NOMO-1 treated with dmso at 0.1 percent for 144 hours (cell line): ENCODE results near the gene ABCG8.

ENCODE experiments used
- DNase-seq: peaks from one replicate; lab custom pipeline; 2025; ENCODE audit not compliant: unreplicated experiment; lab: John Stamatoyannopoulos, UW

Gene ABCG8

DNA sequence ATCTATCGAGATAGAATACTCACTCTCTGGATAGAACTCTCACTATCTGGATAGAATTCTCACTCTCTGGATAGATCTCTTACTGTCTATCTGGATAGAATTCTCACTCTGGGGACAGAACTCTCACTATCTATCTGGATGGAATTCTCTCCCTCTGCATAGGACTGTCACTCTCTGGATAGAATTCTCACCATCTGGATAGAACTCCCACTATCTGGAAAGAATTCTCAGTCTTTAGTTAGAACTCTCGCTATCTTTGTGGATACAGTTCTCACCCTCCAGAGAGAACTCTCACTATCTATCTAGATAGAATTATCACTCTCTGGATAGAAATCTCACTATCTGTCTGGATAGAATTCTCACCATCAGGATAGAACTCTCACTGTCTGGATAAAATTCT is 16.5 kb downstream of the ABCG8 start:
- DNase-seq, result no peak

DNA sequence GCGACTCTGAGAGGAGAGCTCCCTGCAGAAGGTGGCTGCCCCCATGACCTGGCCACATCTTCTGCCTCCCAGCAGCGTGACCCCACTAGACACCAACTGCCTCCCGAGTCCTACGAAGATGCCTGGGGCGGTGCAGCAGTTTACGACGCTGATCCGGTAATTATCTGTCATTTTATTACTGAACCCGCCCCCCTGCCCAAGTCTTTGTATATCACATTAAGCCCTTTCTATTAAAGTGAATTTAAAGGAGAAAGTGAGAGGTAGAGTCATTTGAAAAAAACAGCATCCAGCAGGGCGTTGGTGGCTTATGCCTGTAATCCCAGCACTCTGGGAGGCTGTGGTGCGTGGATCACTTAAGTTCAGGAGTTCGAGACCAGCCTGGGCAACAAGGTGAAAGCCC is 33.4 kb downstream of the ABCG8 start:
- no peak for DNase-seq

DNA sequence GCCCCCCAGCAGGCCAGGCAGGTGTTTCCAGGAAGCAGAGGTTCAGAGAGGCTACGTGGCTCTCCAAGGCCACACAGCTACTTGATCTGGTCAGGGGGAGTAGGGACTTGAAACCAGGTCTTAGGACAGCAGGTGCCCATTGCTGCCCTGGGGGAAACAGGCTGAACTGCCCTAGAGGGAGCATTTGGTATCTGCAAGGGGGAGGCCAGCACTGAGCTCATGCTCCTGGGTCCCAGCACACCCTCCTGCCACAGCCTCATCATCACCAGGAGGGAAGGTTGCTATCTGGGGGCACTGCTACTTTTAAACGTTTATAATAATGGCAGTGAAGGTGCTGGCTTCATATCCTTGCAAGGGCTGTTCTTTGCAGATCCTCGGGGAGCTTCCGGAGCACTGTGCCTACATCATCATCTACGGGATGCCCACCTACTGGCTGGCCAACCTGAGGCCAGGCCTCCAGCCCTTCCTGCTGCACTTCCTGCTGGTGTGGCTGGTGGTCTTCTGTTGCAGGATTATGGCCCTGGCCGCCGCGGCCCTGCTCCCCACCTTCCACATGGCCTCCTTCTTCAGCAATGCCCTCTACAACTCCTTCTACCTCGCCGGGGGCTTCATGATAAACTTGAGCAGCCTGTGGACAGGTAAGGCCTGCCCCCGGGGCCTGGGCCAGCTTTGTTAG is 36.1 kb downstream of the ABCG8 start:
- DNase-seq, result no peak

DNA sequence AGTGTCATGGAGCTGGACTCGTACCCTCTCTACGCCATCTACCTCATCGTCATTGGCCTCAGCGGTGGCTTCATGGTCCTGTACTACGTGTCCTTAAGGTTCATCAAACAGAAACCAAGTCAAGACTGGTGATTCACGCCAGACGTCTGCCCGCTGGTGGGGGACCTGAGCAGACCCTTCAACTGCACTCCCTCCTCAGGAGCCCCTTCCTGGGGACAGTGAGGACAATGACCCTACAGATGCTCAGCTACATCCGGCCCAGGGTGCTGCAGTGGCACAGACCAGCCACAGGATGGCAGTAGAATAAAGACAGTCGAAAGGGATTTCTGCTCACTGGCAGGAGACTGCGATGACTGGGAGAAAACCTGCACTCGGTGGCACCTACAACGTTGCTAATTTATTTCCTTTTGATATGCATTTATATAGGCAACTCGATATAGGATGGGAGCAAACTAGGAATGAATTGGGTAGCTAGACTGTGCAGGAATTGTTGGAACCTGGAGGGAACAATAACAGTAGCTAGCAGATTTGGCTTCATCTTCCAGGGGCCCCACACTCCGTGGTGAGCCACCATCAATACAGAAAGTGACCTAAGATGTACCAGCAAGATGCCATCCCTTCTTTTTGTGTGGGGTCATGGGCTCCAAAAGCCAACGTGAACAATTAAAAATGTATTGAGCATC is 39.2 kb downstream of the ABCG8 start:
- DNase-seq, result no peak

DNA sequence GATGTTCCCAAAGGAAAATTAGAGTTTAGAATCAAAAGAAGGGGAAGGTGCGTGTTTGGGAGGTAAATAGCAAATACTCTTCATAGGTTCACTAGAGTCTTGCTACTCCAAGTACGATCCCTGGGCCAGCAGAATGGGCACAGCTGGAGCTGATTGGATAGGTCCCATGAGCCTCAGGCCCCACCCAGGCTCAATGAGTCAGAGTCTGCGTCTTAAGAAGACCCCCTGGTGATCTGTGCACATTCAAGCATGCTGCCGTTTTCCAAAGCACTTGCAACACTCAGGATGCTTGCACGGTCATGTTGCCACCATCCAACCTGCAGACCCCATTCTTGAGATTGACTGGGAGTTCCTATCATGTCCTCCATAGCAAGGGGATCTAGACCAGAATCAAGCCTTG is 40.5 kb downstream of the ABCG8 start:
- no peak for DNase-seq

DNA sequence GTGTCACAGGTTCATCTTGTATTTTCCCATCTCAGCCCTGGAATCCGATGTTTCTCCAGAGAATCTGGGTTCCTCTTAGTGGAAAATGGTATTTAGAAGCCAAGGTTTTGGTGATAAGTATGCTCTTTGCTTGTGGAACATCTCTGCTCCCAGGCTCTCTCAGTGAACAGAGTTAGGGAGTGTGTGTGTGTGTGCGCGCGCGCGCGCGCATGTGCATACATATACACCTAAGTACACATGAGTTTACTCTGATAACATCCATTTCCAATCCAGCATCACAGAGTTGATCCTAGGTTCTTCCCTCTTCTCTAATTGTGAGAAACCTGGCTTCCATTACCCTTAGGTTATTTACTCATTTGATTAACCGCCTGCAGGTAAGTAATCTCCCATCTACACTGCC is 41.7 kb downstream of the ABCG8 start:
- no peak for DNase-seq

DNA sequence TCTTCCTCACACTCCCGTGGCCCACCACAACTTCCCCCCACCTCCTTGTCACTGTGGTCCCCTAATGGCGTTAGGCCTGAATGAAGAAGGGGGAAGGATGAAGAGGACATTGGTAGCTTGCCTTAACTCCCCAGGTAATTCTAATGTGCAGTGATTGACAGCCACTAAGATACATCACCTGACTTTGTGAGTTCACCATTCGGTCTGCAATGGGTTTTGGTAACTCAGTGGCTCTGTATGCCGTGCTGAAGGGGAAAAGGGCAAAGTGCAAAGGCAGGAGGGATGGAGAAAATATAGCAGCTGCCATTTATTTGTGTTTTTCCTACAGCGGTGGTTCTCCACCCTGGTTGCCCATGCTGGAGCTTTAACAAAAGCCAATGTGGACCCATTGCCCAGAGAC is 42.2 kb downstream of the ABCG8 start:
- DNase-seq, result no peak

DNA sequence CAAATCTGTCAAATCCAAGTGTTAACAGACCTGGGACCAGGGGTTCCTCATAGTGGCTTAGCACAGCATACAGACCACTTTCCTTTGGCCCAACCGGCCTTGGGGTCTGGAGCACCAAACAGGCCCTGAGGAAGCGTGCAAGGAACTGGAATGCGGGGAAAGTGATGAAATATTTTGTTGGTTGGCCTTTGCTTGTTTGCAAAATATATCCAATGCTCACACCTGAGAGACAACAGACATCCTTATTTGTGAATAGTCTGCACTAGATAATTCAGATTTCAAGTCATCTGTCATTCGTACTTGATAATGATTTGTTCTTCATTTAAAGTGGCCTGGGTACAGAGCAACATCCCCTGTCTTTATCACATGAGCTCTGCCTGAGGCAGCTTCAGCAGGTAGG is 43.5 kb downstream of the ABCG8 start:
- DNase-seq, result no peak

DNA sequence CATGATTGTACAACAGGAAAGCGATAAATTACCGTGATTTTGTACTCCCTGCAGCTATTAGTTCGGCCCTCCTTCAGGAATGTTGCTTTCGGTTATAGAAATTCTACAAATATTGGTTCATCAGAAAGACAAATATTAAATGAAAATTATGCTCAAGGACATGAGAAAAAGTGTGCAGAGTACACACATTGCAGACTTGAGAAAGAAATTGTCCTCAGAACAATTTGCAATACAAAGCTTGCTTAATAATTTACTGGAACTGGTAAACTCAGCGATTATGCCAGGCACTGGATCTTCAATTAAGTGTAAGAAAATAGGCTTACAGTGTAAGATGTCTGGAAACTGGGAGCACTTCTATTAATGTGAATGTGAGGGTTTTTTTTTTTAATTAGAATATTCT is 45.9 kb downstream of the ABCG8 start:
- DNase-seq, result no peak

DNA sequence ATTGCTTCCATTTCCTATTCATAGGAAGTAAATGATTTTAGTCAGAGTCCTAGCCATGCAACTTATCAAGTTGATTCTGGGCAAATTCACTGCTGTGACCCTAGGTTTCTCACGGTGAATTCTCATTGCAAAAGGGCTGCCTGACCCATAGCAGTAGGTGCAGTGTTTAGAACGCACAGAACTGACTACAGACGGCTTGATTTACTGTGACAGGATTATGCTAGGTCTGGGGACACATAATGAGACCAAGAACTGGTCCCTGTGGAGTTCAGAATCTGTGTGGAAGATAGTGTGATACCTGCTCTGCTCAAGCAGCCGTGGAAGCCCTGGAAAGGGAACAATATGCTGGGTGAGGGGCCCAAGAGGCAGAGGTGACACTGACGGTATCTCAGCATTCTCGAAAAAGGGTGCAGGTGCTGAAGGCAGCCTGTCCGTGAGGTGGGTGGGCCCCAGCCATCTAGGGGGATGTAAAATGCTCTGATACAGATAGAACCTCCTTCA is 46.4 kb downstream of the ABCG8 start:
- DNase-seq, result no peak

DNA sequence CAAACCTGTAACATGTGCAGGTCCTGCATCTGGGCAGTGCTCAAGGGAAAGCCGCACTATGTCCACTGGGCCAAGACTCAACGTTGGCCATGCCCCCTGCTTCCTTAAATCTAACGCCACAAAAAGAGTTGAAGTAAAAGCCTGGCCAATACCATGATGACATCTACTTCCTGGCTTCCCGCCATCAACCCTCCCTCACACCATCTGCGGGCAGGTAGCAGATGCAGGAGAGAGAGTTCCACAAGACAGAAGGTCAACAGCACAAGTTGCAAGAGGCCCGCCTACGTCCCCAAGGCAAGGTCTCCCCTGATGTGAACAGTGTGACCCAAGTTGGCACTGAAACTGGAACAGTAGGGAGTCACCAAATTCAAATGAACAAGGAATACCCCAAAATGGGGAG is 48.4 kb downstream of the ABCG8 start:
- no peak for DNase-seq

DNA sequence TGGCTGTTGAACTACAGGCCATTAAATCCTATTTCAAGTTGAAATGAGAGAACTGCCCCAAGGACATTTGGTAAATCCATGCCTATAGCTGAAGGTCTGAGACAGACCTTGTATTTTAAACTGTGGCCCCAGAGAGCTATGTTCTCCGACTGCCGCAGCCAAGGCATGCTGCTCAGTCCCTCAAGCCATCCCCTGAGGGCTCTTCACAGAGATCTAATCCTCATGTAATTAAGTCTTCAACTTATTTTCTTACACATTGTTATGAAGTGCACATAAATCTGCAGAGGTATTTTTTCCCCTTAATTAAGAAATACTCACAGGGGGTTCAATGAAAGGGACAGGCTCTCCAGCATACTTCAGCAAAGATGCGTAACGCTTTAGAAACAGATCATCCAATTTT is 50.6 kb downstream of the ABCG8 start:
- DNase-seq, result no peak

DNA sequence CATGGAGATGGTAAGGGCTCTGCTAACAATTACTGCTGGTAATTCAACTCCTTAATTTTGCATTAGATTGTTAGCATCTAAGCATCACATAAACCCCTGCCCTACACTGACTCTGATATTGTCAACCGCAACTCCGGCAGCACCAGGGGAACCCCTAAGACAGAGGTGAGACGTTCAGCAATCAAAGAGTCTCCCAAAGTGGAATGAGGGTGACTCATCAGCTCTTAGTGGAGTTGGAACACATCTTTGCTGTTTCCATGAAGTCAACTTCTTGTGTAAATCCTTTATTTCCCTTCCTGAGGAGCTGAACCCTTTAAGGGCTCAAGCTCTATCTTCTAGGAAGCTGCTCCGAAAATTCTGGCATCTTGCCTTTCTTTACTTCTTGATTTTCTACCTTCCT is 52.1 kb downstream of the ABCG8 start:
- DNase-seq, result no peak

DNA sequence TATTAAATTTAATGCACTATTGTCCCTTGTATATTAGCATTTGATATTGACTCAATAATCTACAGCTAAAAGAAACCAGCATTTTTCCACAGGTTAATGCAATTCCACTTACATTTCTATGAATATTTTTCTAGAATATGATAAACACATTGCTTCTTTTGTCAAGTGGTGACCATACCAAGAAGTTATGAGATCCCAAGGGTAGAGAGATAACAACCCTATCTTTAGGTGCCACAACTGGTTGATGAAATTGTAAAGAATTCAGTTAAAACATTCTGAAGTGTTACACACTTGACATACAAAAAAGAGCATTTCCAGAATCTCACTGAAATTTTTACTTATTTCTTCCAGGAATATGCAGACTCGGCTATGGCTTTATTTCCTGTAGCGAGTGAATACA is 56.0 kb downstream of the ABCG8 start:
- no peak for DNase-seq

DNA sequence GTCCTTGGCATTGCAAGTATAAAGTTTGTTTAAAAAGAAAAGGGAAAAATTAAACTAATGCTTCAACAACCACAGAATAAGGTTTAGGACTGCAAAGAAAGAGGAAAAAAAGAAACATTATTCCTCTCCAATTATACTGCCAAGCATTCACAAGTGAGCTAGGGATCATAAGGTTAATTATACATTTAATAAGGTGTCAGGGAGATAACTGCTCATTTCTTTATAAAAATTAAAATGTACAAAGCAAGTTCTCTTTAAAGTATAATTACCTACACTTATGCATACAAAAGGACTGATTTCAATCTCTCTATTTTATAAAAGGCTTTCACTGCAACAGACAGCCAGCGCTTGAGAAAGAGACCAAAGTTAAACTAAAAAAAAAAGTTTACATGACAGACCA is 58.1 kb downstream of the ABCG8 start:
- DNase-seq, result no peak

DNA sequence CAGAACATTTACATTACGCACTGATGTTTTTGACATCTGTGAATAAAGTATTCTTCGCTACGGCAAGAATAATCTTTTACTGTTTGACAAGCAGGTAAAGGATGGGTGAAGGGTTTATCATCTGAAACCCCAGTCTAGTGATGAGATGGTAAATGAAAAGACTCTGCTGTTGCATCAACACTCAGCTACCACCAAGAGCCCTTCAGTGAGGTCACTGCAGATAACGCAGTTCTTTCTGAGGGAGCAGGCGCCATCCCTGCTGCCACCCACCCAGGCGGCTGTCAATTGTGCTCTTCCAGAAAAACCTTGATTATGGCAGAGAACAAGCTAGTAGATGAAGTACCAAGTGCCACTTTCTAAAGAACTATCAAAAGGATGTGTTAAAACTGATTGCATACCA is 58.7 kb downstream of the ABCG8 start:
- no peak for DNase-seq

DNA sequence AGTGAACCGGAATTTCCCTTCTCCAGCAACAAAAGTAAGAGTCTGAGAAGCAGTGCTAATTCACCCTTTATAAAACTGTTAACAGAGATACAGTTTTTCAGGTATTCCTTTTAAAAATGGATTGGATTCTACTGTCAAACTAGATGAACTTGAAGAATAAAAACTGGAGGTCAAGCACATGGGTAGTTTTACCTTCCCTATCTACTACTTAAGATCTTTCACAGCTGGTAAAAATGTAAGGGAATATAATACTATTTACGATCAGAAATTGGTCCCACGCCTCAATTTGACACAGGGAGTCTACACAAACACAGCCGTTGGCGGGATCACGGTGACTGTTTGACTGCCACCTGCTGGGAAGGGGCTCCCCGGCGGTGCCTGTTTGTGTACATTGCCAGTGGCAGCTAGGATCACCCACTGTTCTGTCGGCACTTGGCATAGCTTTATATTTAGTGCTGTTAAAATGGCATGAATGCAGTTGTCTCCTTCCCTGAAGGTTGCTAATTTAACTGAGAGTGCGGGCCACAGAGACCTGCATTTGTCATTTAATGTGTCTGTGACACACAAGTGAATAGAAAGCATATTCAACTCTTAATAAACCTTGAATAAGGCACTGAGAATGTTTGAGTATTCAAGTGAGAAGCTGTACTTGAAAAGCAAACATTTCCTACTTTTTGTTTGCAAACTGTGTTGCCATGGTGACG is 59.5 kb downstream of the ABCG8 start:
- DNase-seq, result no peak

DNA sequence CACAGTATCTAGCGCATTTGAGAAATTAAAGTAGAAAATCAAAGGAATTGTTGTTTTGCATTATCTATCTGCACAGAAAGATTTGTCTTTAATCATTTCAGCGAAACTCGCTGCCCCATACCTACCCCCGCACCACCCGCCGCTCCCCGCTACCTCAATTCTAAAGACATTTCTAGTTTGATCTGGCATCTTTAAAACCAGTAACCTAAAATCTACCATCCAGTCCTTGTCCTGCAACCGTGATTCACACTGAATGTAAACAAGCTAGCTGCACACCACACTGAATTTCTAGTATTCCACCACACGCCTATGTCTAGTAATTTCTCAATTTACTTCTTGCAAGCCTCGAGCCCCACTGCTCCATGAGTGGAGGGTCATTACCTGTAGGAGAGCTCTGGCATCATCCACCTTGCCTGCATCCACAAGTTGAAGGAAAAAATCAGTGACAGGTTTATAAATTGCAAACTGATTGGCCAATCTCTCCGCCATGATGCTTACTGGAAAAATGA is 60.1 kb downstream of the ABCG8 start:
- no peak for DNase-seq

DNA sequence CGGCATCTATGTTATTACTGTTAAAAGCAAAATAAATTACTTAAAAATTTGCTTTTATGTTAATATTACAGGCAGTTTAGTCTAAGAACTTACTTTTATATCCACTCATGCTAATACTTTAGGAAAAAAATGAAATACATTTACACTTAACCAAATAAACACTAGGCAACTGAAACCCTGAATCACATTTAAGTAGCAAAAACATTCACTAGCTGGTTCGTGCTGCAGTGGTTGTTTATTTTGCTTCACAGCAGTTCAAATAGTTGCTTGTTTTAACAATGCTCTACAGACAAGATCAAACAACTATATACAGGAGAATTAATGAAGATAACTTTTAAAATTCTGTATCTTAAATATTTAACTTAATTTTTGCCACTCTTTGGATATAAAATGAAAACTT is 60.8 kb downstream of the ABCG8 start:
- DNase-seq, result no peak

DNA sequence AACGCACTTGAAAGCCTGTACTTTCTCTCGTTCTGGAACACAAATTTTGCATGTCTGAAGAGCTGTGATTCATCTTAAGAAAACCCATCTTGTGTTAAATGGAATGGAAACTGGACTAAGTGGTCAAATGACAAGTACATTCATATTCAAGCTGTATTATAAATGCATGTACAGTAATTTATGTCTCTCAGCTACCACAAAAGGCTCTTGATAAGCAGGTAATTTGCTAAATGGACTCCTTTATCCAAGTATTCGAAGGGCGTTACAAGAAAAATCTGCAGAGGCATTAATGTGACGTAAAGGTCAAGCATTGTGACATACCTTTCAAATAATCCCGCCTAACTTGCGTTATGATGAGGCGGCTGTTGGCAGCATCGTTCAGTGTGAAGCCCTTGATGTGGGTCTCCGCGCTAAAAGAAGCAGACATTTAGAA is 66.6 kb downstream of the ABCG8 start:
- no peak for DNase-seq

DNA sequence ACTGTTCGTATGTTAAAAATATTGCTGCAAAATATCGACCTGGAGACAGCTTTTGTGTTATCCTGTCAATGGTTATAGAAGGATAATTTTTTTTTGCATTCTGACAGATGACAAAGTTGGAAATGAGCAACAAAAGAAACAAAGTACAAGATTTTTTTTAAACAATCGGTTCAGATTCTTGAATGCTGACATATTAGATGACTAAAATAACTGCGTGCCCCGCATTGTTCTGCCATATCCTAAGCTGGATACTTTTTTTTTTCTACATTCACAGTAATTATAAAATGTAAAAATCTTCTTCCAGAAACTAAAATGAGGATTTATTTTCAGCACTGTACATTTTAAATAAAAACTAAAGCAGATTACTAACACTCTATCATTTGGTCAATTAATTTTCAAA is 67.1 kb downstream of the ABCG8 start:
- no peak for DNase-seq
